Measurements from ENCODE around the gene TMC1.

DNA sequence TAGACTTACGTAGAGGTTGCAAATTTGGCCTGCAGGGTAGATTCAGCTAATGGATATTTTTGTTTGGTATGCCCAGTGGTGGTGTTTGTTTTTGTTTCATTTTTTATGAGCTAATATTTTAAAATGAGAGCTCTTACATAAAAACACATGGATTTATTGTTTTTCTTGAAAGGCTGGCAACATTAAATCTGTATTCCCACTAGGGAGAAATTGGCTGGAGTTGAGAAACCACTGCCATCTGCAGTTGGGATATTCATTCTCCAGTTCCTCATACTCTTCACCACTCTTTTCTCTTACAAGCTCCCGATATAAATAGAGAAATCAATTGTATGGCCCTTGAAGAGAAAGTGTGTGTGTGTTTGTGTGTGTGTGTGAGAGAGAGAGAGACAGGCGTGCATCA, 288.2 kb downstream of the TMC1 start:
- TF ChIP-seq POLR2AphosphoS5 (IDR thresholded peaks at IDR 0.05): no peak
- TF ChIP-seq, protein P1, sequence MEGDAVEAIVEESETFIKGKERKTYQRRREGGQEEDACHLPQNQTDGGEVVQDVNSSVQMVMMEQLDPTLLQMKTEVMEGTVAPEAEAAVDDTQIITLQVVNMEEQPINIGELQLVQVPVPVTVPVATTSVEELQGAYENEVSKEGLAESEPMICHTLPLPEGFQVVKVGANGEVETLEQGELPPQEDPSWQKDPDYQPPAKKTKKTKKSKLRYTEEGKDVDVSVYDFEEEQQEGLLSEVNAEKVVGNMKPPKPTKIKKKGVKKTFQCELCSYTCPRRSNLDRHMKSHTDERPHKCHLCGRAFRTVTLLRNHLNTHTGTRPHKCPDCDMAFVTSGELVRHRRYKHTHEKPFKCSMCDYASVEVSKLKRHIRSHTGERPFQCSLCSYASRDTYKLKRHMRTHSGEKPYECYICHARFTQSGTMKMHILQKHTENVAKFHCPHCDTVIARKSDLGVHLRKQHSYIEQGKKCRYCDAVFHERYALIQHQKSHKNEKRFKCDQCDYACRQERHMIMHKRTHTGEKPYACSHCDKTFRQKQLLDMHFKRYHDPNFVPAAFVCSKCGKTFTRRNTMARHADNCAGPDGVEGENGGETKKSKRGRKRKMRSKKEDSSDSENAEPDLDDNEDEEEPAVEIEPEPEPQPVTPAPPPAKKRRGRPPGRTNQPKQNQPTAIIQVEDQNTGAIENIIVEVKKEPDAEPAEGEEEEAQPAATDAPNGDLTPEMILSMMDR (IDR thresholded peaks at IDR 0.05): no peak
- TF ChIP-seq POLR2A (IDR thresholded peaks at IDR 0.05): no peak
- no peak for TF ChIP-seq EP300 (IDR thresholded peaks at IDR 0.05; ENCODE audit: low read depth)

Measured in transverse colon (tissue), 4 donors.